ENCODE measurements around the gene ZNF546.
"Not testable (repeated sequence)": the region's sequence is repeated elsewhere in the genome, so short reads cannot be mapped to it uniquely, and the experiment has no call there.

The ZNF546 gene

GRCh38 chr19:39996811-39997637, at the start of gene ZNF546:
ZNF546 (plus strand) TSS chr19:39997060; CDS start chr19:39998327, 1,267 bp downstream.
- DNase-seq, result peak; percentile 78 to 93

- no peak for DNase-seq
These were observed 47.7 kb upstream of the ZNF546 start for GRCh38 chr19:39949026-39949747.

- DNase-seq, result no peak
These were observed 45.7 kb upstream of the ZNF546 start for GRCh38 chr19:39951065-39951650.

- no peak for DNase-seq
These were observed 45.2 kb upstream of the ZNF546 start for GRCh38 chr19:39951686-39952085.

GRCh38 chr19:39953915-39954314, 42.9 kb upstream of the ZNF546 start:
- DNase-seq, result no peak

- not testable (repeated sequence) for DNase-seq
These were observed 39.0 kb upstream of the ZNF546 start for GRCh38 chr19:39957886-39958285.

GRCh38 chr19:39958942-39959341, 37.9 kb upstream of the ZNF546 start:
- not testable (repeated sequence) for DNase-seq

- not testable (repeated sequence) for DNase-seq
These were observed 37.5 kb upstream of the ZNF546 start for GRCh38 chr19:39959407-39959806.

GRCh38 chr19:39963898-39964297, 33.0 kb upstream of the ZNF546 start:
- DNase-seq, result no peak

GRCh38 chr19:39966617-39967016, 30.2 kb upstream of the ZNF546 start:
- DNase-seq, result no peak

GRCh38 chr19:39967561-39967960, 29.3 kb upstream of the ZNF546 start:
- DNase-seq, result no peak

- DNase-seq, result no peak
These were observed 28.1 kb upstream of the ZNF546 start for GRCh38 chr19:39968789-39969188.

GRCh38 chr19:39969266-39969665, 27.6 kb upstream of the ZNF546 start:
- DNase-seq, result no peak

- DNase-seq, result no peak
These were observed 27.0 kb upstream of the ZNF546 start for GRCh38 chr19:39969681-39970424.

- DNase-seq, result no peak
These were observed 26.5 kb upstream of the ZNF546 start for GRCh38 chr19:39970425-39970674.

GRCh38 chr19:39970675-39971379, 26.0 kb upstream of the ZNF546 start, which contains the start of gene PSMC4:
PSMC4 (plus strand) TSS chr19:39971165; CDS start chr19:39971203, 38 bp downstream.
- peak; percentile 96 to 99 for DNase-seq

- DNase-seq, result no peak
These were observed 25.4 kb upstream of the ZNF546 start for GRCh38 chr19:39971380-39972035.

GRCh38 chr19:39974377-39975155, 22.3 kb upstream of the ZNF546 start:
- DNase-seq, result no peak

GRCh38 chr19:39982883-39983282, 14.0 kb upstream of the ZNF546 start:
- DNase-seq, result no peak

- no peak for DNase-seq
These were observed 13.1 kb upstream of the ZNF546 start for GRCh38 chr19:39983695-39984300.

- DNase-seq, result no peak
These were observed 10.2 kb upstream of the ZNF546 start for GRCh38 chr19:39986643-39987042.
